ENCODE results near the gene IFT172. TPM values are rescaled to one million over a fixed set of nuclear protein-coding genes. Genes with fewer than 3 reads are reported as not detected.

Gene IFT172, protein sequence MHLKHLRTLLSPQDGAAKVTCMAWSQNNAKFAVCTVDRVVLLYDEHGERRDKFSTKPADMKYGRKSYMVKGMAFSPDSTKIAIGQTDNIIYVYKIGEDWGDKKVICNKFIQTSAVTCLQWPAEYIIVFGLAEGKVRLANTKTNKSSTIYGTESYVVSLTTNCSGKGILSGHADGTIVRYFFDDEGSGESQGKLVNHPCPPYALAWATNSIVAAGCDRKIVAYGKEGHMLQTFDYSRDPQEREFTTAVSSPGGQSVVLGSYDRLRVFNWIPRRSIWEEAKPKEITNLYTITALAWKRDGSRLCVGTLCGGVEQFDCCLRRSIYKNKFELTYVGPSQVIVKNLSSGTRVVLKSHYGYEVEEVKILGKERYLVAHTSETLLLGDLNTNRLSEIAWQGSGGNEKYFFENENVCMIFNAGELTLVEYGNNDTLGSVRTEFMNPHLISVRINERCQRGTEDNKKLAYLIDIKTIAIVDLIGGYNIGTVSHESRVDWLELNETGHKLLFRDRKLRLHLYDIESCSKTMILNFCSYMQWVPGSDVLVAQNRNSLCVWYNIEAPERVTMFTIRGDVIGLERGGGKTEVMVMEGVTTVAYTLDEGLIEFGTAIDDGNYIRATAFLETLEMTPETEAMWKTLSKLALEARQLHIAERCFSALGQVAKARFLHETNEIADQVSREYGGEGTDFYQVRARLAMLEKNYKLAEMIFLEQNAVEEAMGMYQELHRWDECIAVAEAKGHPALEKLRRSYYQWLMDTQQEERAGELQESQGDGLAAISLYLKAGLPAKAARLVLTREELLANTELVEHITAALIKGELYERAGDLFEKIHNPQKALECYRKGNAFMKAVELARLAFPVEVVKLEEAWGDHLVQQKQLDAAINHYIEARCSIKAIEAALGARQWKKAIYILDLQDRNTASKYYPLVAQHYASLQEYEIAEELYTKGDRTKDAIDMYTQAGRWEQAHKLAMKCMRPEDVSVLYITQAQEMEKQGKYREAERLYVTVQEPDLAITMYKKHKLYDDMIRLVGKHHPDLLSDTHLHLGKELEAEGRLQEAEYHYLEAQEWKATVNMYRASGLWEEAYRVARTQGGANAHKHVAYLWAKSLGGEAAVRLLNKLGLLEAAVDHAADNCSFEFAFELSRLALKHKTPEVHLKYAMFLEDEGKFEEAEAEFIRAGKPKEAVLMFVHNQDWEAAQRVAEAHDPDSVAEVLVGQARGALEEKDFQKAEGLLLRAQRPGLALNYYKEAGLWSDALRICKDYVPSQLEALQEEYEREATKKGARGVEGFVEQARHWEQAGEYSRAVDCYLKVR (N-terminal part only)
- total RNA-seq: 15.3 and 17.5 TPM in 2 replicates

GRCh38 chr2:27489498-27490397 lies at the start of gene IFT172:
TSS of gene IFT172 (minus strand) at chr2:27489743. CDS start at chr2:27489653, 90 bp downstream.

DNA sequence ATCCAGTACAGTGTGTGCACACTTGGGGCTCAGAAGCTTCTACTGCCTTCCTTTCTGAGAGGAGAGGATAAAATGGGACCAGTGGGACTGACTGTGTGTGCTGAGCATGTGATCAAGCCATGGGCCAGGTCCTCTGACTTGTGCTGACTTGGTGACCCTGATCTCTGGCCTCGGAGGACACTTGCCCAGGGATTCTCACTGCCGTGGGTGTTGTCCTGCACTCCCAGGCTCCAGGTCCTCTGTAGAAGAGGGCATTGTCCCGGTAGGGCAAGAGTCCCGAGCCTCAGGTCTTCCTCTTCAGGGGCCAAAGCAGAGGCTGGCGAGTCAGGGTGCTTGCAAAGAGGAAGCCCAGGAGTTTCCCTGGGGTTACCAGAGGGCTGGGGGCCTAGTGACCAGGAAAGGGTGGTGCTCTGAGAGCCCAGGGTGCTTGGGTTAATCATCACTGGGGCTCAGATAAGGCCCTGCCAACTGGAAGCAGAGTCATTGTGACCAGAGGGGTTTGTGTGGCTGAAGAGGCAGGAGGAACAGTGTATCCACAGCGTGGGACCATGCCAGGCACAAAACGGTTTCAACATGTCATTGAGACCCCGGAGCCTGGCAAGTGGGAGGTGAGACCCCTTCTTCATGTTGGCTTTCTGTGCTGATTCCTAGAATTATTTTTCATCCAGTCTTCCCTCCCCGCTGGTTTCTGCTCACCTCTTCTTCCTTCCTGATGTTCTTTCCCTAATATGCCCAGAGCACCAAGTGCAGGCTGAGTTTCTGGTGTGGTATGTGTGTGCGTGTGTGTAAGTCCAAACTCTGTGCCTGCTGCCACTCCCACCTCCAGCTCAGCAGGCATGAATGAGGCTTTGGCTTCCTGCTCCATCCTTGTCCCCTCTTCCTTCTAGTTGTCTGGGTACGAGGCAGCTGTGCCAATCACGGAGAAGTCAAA lies 7.1 kb upstream of the IFT172 start, which contains the start of gene GCKR:
GCKR (plus strand) TSS at position 483 of the 931 bp plus-strand sequence; CDS start at position 549, 66 bp downstream.

DNA sequence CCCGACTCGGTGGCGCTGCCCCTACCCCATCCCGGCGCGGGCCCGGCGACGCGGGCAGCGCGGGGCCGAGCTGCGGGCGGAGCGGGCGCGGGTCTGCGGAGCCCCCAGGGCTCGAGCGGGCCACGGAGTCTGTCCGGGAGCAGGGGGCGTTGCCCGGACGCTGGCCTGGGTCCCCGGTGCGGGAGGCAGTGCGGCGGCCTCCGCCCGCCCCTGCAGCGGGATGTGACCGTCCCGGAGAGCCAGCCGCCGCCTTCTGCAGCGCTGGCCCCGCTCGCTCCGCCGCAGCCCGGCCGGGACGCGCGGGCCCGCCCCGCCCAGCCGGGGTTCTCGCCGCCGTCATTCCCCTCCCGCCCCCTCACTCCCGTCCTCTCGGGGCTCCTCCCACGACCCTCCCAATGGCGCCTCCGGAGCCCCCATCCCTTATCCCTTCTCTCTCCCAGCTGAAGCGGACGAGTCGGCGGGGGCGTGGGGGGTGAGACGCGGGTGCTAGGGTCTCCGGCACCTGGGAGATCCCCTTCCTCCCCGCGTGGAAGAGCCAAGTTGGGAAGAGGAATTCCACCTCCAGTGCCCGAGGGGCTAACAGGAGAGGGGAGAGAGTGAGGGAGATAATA lies 5.5 kb upstream of the IFT172 start, which contains the start of gene FNDC4:
FNDC4 (minus strand) TSS at position 257 of the 611 bp plus-strand sequence. CDS start 521 bp downstream, outside the sequence.

GRCh38 chr2:27441958-27442919 lies 47.3 kb downstream of the IFT172 start, which contains the start of gene KRTCAP3:
TSS of gene KRTCAP3 (plus strand) at chr2:27442381. CDS start at chr2:27442413, 32 bp downstream.

GRCh38 chr2:27428213-27428977 lies 61.1 kb downstream of the IFT172 start, which contains the start of gene NRBP1:
TSS of gene NRBP1 (plus strand) at chr2:27428631. CDS start at chr2:27433274, 4,643 bp downstream.

GRCh38 chr2:27409321-27410073 lies 80.0 kb downstream of the IFT172 start, which contains the start of gene PPM1G:
TSS of gene PPM1G (minus strand) at chr2:27409591. CDS start at chr2:27409422, 169 bp downstream.

Other genes starting within 250 kb of the IFT172 start
- not detected in 2 replicates for gene SLC30A3, start 226.7 kb downstream of the IFT172 start, total RNA-seq
- not detected in 2 replicates for gene DNAJC5G, start 214.3 kb downstream of the IFT172 start, total RNA-seq
- 0.24 TPM in 1 of 2 replicates, not detected in the other for gene TRIM54, start 207.3 kb downstream of the IFT172 start, total RNA-seq
- gene UCN, start 181.3 kb downstream of the IFT172 start, total RNA-seq: 1.0 and 11.3 TPM in 2 replicates
- 80.7 and 88.8 TPM in 2 replicates for gene MPV17, start 166.6 kb downstream of the IFT172 start, total RNA-seq
- gene GTF3C2, start 133.0 kb downstream of the IFT172 start, total RNA-seq: 44.7 and 50.6 TPM in 2 replicates
- gene EIF2B4, start 119.4 kb downstream of the IFT172 start, total RNA-seq: 25.9 and 29.5 TPM in 2 replicates
- gene SNX17, start 119.1 kb downstream of the IFT172 start, total RNA-seq: 77.5 and 138 TPM in 2 replicates
- 5.9 and 6.7 TPM in 2 replicates for gene ZNF513, start 109.0 kb downstream of the IFT172 start, total RNA-seq
- gene PPM1G, start 80.2 kb downstream of the IFT172 start, total RNA-seq: 48.9 and 86.0 TPM in 2 replicates
- 67.0 and 109 TPM in 2 replicates for gene NRBP1, start 61.1 kb downstream of the IFT172 start, total RNA-seq
- gene KRTCAP3, start 47.4 kb downstream of the IFT172 start, total RNA-seq: 2.7 TPM in 1 of 2 replicates, not detected in the other
- gene FNDC4, start 5.5 kb upstream of the IFT172 start, total RNA-seq: 10.4 and 20.9 TPM in 2 replicates
- gene GCKR, start 7.1 kb upstream of the IFT172 start, total RNA-seq: 0.24 and 0.39 TPM in 2 replicates
- gene ZNF512, start 93.3 kb upstream of the IFT172 start, total RNA-seq: 18.0 and 27.9 TPM in 2 replicates
- gene CCDC121, start 139.3 kb upstream of the IFT172 start, total RNA-seq: 0.40 and 1.8 TPM in 2 replicates
- 20.7 and 32.3 TPM in 2 replicates for gene GPN1, start 139.3 kb upstream of the IFT172 start, total RNA-seq
- gene SUPT7L, start 173.9 kb upstream of the IFT172 start, total RNA-seq: 16.0 and 25.4 TPM in 2 replicates
- gene SLC4A1AP, start 174.1 kb upstream of the IFT172 start, total RNA-seq: 18.1 and 22.4 TPM in 2 replicates